PC-3 (cell line): ENCODE measurements around the gene YLPM1. TPM values are rescaled to one million over a fixed set of nuclear protein-coding genes. Genes with fewer than 3 reads are reported as not detected.
A peak's percentile ranks its signal among the peaks of the same experiment; 100 is the strongest.

Experiments used
- ATAC-seq: fragments of 200-7000 bp; cut with Tn5 transposase; 2 replicates; pipeline ENCODE4 v1.9.1; 2020; ENCODE audit warnings: mild to moderate bottlenecking, moderate library complexity
- BruUV-seq: library from RNA; stranded (reverse); fragments of 400-500 nt; replicated peaks from 2 replicates; lab custom pipeline; 2021; lab: Mats Ljungman, UMichigan
- CTCF ChIA-PET: fragments of 300-600 bp; sonication (Branson Sonifier 250); formaldehyde crosslinking; loops from one replicate; lab custom pipeline; 2022; ENCODE audit warnings: antibody characterized with exemption; lab: Charles Lee
- POLR2A ChIA-PET: fragments of 300-600 bp; sonication (Branson Sonifier 250); formaldehyde crosslinking; loops from one replicate; lab custom pipeline; 2022; ENCODE audit warnings: antibody characterized with exemption; ENCODE audit not compliant: unreplicated experiment; lab: Charles Lee
- DNase-seq: peaks from one replicate; pipeline ENCODE4 v3.0.0-alpha.2; 2015
- H2AFZ ChIP-seq: fragments of 300-600 bp; sonication (generic); 2 replicates; pipeline ENCODE4 v1.6.0; 2016; ENCODE audit warnings: antibody characterized with exemption, low read length
- H3F3A ChIP-seq: fragments of 300-600 bp; sonication (generic); one replicate; pipeline ENCODE4 v1.6.0; 2017; ENCODE audit warnings: antibody characterized with exemption, low read length, control low read depth, mild to moderate bottlenecking; ENCODE audit not compliant: unreplicated experiment
- H3K27ac ChIP-seq: fragments of 300-600 bp; sonication (generic); 2 replicates; pipeline ENCODE4 v1.5.1; 2016; ENCODE audit warnings: mild to moderate bottlenecking, low read length
- H3K27me3 ChIP-seq: fragments of 300-600 bp; sonication (generic); 2 replicates; pipeline ENCODE4 v1.6.1; 2016; ENCODE audit warnings: low read length, mixed read lengths
- H3K36me3 ChIP-seq: fragments of 300-600 bp; sonication (generic); 2 replicates; pipeline ENCODE4 v1.6.1; 2016; ENCODE audit warnings: low read depth, mixed run types, low read length, mixed read lengths
- H3K4me1 ChIP-seq: fragments of 300-600 bp; sonication (generic); 2 replicates; pipeline ENCODE4 v1.5.1; 2016; ENCODE audit warnings: low read length; ENCODE audit not compliant: insufficient read depth
- H3K4me2 ChIP-seq: fragments of 300-600 bp; sonication (generic); 2 replicates; pipeline ENCODE4 v1.6.0; 2016; ENCODE audit warnings: low read length
- H3K4me3 ChIP-seq: fragments of 300-600 bp; sonication (generic); 2 replicates; pipeline ENCODE4 v1.5.1; 2016; ENCODE audit warnings: mild to moderate bottlenecking, low read length, mixed read lengths
- H3K79me2 ChIP-seq: fragments of 300-600 bp; sonication (generic); 2 replicates; pipeline ENCODE4 v1.6.1; 2017; ENCODE audit warnings: low read length, mixed read lengths
- H3K9ac ChIP-seq: fragments of 300-600 bp; sonication (generic); 2 replicates; pipeline ENCODE4 v1.6.0; 2016; ENCODE audit warnings: mild to moderate bottlenecking, low read length
- H3K9me2 ChIP-seq: fragments of 300-600 bp; sonication (generic); replicated peaks from 2 replicates; pipeline ENCODE4 v1.6.1; 2016; ENCODE audit warnings: mixed run types, low read length, mixed read lengths
- H3K9me3 ChIP-seq: fragments of 300-600 bp; sonication (generic); 2 replicates; pipeline ENCODE4 v1.6.1; 2016; ENCODE audit warnings: low read length, mixed read lengths
- H4K20me1 ChIP-seq: fragments of 300-600 bp; sonication (generic); 2 replicates; pipeline ENCODE4 v1.6.1; 2016; ENCODE audit warnings: low read length, mixed read lengths
- EZH2 ChIP-seq: fragments of 300-600 bp; sonication (generic); IDR thresholded peaks from one replicate; pipeline ENCODE4 v1.6.1; 2017; ENCODE audit warnings: antibody characterized with exemption, mild to moderate bottlenecking, low read length; ENCODE audit not compliant: unreplicated experiment
- EZH2phosphoT487 ChIP-seq: fragments of 300-600 bp; sonication (generic); IDR thresholded peaks from 2 replicates; pipeline ENCODE4 v1.6.1; 2018; ENCODE audit warnings: mild to moderate bottlenecking, antibody characterized with exemption, low read length, borderline replicate concordance
- intact Hi-C: fragments of 100-400 bp; cut with micrococcal nuclease; formaldehyde crosslinking; loops from 2 replicates; pipeline ENCODE4 v1.9.0; 2023
- total RNA-seq: library from RNA; depleted of rRNA; stranded (reverse); fragments of >200 nt; gene quantifications from 2 replicates; pipeline ENCODE4 v1.2.3, GENCODE V29; 2014; rRNA removed
- TF ChIP-seq, protein P1 (sequence below): fragments of 300-600 bp; sonication (generic); conservative IDR thresholded peaks from 2 replicates; pipeline ENCODE4 v1.5.1; 2017; ENCODE audit warnings: antibody characterized with exemption, low read depth, mild to moderate bottlenecking, low read length

The YLPM1 gene
- total RNA-seq, 1 experiment from 2014 or later = 25.1 TPM

DNA sequence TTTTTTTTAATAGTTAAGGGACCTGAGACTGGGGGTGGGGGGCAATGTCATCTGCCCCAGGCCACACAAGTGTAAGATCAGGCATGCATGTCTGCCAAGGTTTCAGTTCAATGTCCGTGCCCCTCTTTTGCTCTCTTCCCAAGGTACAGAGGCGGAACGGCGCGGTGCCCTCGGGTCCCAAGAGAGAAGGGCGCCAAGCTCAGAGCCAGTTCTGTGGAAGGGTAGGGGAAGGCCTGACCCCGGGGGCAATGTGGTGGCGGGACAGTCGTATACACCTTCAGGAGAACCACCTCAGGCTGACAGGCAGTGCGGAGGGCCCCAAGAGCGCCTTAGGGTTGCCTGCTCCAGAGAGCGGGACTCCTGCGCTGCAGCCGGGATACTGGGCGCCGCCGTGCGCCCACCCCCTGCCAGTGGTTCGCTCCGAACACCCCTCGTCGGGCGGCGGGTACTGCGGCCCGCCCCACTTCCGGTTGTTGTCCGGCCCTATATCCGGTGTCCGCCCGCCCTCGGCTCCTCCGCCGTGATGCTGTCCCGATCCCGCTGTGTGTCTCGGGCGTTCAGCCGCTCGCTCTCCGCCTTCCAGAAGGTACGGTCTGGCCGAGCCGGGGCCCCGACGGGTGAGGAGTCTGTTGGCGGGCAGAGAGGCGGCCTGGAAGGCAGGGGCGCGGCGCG is 118.5 kb downstream of the YLPM1 start, which contains the start of gene DLST:
Gene DLST, plus strand, starts transcription at position 486 of the 672 bp plus-strand sequence. Its CDS starts 38 bp downstream, at position 524.
- Histone ChIP-seq H3K27ac (peak within 1 kb of the TSS; percentile 46), H3K9me2 (no peaks in the 10 kb centered on the region), H3K9ac (peak within 1 kb of the TSS; percentile 92), H3K27me3 (no peaks in the 10 kb centered on the region), H3K4me3 (peak within 1 kb of the TSS; percentile 94), H3K4me1 (peaks cover 27% of the 10 kb centered on the region), H3K79me2 (peaks cover 52% of the 10 kb centered on the region), H3K9me3 (no peaks in the 10 kb centered on the region), H3F3A (no peaks in the 10 kb centered on the region), H3K4me2 (peak within 1 kb of the TSS; percentile 80), H3K36me3 (peaks cover 15% of the 10 kb centered on the region; the same call in 1 of the 2 replicates), H4K20me1 (peaks cover 24% of the 10 kb centered on the region), H2AFZ (peak within 1 kb of the TSS; percentile 100)
- peak; percentile 84 for ATAC-seq
- intact Hi-C loops = loop anchor here (2.0 kb wide), 1 partner anchor 21 kb away; no protein-coding TSS in a partner anchor
- peak; percentile 88 for DNase-seq
- BruUV-seq = no TSS peak
- ChIA-PET POLR2A (interaction anchor here (0.5 to 0.7 kb wide), 2 partner anchors 175 to 950 kb away, joined by 3 to 4 read pairs; no protein-coding TSS in a partner anchor), CTCF (interaction anchor here (0.5 to 1.3 kb wide), 2 partner anchors 20 to 119 kb away, joined by 3 to 18 read pairs; partner anchors contain the start of gene YLPM1)
- TF ChIP-seq EZH2 (no peak), EZH2phosphoT487 (no peak)
- TF ChIP-seq, protein P1, sequence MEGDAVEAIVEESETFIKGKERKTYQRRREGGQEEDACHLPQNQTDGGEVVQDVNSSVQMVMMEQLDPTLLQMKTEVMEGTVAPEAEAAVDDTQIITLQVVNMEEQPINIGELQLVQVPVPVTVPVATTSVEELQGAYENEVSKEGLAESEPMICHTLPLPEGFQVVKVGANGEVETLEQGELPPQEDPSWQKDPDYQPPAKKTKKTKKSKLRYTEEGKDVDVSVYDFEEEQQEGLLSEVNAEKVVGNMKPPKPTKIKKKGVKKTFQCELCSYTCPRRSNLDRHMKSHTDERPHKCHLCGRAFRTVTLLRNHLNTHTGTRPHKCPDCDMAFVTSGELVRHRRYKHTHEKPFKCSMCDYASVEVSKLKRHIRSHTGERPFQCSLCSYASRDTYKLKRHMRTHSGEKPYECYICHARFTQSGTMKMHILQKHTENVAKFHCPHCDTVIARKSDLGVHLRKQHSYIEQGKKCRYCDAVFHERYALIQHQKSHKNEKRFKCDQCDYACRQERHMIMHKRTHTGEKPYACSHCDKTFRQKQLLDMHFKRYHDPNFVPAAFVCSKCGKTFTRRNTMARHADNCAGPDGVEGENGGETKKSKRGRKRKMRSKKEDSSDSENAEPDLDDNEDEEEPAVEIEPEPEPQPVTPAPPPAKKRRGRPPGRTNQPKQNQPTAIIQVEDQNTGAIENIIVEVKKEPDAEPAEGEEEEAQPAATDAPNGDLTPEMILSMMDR = no peak

DNA sequence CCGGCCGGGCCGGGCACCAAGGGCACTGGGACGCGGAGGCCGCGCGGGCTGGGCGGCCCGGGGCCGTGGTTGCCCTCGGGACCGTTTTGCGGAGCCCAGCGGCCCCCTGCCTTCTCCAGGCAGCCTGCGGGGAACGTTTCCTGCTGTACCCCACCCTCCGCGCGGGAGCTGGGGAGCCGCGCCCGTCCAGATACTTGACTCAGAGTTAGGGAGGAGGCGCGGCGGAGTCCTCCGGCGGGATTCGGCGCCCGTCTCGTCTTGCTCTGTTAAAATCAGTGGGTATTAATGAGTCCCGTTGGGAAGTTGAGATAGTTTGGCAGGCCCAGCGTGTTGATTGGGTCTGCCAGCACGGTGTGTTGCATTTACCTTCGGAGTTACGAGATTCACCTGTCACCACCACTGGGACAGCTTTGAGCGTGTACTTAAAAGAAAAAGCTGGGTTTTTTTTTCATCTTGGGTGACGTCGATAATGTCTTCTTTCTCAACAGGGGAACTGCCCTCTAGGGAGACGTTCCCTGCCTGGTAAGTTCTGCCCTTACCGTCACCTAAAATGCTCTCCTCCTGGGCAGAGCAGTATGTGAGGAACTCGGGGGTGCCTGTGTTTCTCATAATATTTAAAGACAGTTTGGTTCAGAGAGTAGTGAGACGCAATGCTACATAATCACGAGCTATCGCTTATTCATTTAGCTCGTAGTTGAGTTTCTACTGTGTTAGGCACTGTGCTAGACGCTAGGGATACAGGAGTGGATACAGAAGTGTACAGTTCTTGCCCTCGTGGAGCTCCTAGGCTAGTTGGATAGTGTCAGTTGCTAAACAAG is 119.2 kb downstream of the YLPM1 start:
- peaks cover 15% of the 10 kb centered on the region; the same call in 1 of the 2 replicates for H3K36me3 ChIP-seq
- POLR2A ChIA-PET = interaction anchor here (0.7 kb wide), 1 partner anchor 949 kb away, joined by 3 read pairs; no protein-coding TSS in a partner anchor
- H3K27ac ChIP-seq = peak overlapping the region; percentile 46; the same call in 1 of the 2 replicates
- no peak for TF ChIP-seq EZH2
- no peak for TF ChIP-seq EZH2phosphoT487
- TF ChIP-seq, protein P1 = no peak
- H4K20me1 ChIP-seq = peaks cover 24% of the 10 kb centered on the region
- H3K4me1 ChIP-seq = peaks cover 27% of the 10 kb centered on the region
- ATAC-seq (peak; percentile 57), DNase-seq (peak; percentile 39)
- H3K9me3 ChIP-seq = no peaks in the 10 kb centered on the region
- no peaks in the 10 kb centered on the region for H3F3A ChIP-seq
- H3K27me3 ChIP-seq = no peaks in the 10 kb centered on the region
- H3K79me2 ChIP-seq = peaks cover 60% of the 10 kb centered on the region
- CTCF ChIA-PET = interaction anchor here (0.5 to 1.3 kb wide), 3 partner anchors 13 to 21 kb away, joined by 4 to 18 read pairs (median 5); no protein-coding TSS in a partner anchor
- intact Hi-C loops = loop anchor here (2.0 kb wide), 1 partner anchor 22 kb away; no protein-coding TSS in a partner anchor
- H2AFZ ChIP-seq = peak overlapping the region; percentile 100
- H3K9ac ChIP-seq = peak overlapping the region; percentile 92
- TSS peak; percentile 59 for BruUV-seq
- peak overlapping the region; percentile 80 for H3K4me2 ChIP-seq
- H3K9me2 ChIP-seq = no peaks in the 10 kb centered on the region
- H3K4me3 ChIP-seq = peak overlapping the region; percentile 94

Other genes with a start within 250 kb of the YLPM1 start
- 17.4 and 18.1 TPM in 2 replicates for gene LTBP2, start 151.1 kb upstream of the YLPM1 start, total RNA-seq
- gene AREL1, start 50.2 kb upstream of the YLPM1 start, total RNA-seq = 25.4 and 32.1 TPM in 2 replicates
- gene FCF1, start 50.2 kb upstream of the YLPM1 start, total RNA-seq = 29.7 and 33.1 TPM in 2 replicates
- gene PROX2, start 112.8 kb downstream of the YLPM1 start, total RNA-seq = not detected in 2 replicates
- 56.9 and 61.1 TPM in 2 replicates for gene DLST, start 118.6 kb downstream of the YLPM1 start, total RNA-seq
- 16.0 and 17.9 TPM in 2 replicates for gene RPS6KL1, start 159.9 kb downstream of the YLPM1 start, total RNA-seq
- 0.26 and 1.5 TPM in 2 replicates for gene PGF, start 192.3 kb downstream of the YLPM1 start, total RNA-seq
- 96.8 and 113 TPM in 2 replicates for gene EIF2B2, start 239.6 kb downstream of the YLPM1 start, total RNA-seq